Dedifferentiated amniotic fluid mesenchymal stem cell (primary cell): ENCODE results near the gene FUT2.

ENCODE experiments used
- DNase-seq: peaks from one replicate; pipeline ENCODE4 v3.0.0-alpha.2; 2016; ENCODE audit errors: extremely low spot score

Gene FUT2

GRCh38 chr19:48750771-48751504 is 55.2 kb downstream of the FUT2 start:
- no peak for DNase-seq

DNA sequence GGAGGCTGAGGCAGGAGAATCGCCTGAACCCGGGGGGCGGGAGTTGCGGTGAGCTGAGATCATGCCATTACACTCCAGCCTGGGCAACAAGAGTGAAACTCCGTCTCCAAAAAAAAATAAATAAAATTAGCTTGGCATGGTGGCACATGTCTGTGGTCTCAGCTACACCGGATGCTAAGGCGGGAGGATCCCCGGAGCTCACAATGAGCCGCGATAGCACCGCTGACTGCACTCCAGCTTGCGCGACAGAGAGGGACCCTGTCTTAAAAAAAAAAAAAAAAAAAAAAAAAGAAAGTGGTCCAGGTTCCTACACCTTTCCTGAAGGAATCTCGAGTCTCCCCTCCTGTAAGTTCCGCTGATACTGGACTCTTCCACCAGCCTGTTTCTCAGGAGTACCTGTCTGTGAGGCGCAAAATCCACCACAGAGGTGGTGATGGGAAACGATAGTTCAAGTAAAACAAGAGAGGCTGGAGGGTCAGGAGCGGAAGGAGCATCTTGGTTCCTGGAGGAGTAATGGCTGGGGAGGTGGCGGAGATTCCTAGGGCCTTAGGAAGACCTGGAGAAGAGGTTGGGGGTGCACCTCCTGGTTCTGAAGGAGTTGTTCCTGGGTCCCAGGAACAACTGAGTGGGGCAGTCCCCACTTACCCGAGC is 56.2 kb downstream of the FUT2 start:
- DNase-seq, result no peak

- DNase-seq, result no peak
Observed at GRCh38 chr19:48752496-48753365, 57.0 kb downstream of the FUT2 start, which contains the start of gene FUT1. Gene FUT1, minus strand, starts transcription at chr19:48752641. Its CDS starts 1,360 bp downstream, at chr19:48751281.

GRCh38 chr19:48755084-48755641 is 59.4 kb downstream of the FUT2 start, which contains the start of gene FGF21:
Gene FGF21, plus strand, starts transcription at chr19:48755524. Its CDS starts 713 bp downstream, at chr19:48756237.
- DNase-seq, result no peak
